HepG2 (cell line): ENCODE measurements around the gene EVA1A. TPM values are rescaled to one million over a fixed set of nuclear protein-coding genes. Genes with fewer than 3 reads are reported as not detected.

Experiments used
- DZIP1 ChIP-seq: sonication (generic); formaldehyde crosslinking; IDR thresholded peaks from 2 replicates; pipeline ENCODE4 v1.5.0; 2020; ENCODE audit warnings: mild to moderate bottlenecking, missing genetic modification reagents
- PRDM15 ChIP-seq: sonication (generic); formaldehyde crosslinking; IDR thresholded peaks from 2 replicates; pipeline ENCODE4 v1.4.0; 2020; ENCODE audit warnings: missing genetic modification reagents
- REXO4 ChIP-seq: sonication (generic); formaldehyde crosslinking; IDR thresholded peaks from 2 replicates; pipeline ENCODE4 v1.8.0; 2022; ENCODE audit warnings: missing genetic modification reagents, mild to moderate bottlenecking, borderline replicate concordance
- SYNCRIP ChIP-seq: fragments of 200-400 bp; formaldehyde crosslinking; IDR thresholded peaks from 2 replicates; pipeline ENCODE4 v1.6.1; 2018; ENCODE audit warnings: mild to moderate bottlenecking, low read depth, low read length; ENCODE audit not compliant: insufficient read depth
- ZBTB1 ChIP-seq: sonication (generic); formaldehyde crosslinking; IDR thresholded peaks from 2 replicates; pipeline ENCODE4 v1.4.0; 2020; ENCODE audit warnings: missing genetic modification reagents, borderline replicate concordance
- ZBTB34 ChIP-seq: sonication (generic); formaldehyde crosslinking; IDR thresholded peaks from 2 replicates; pipeline ENCODE4 v1.8.0; 2022; ENCODE audit warnings: mild to moderate bottlenecking, missing genetic modification reagents
- ZBTB40 ChIP-seq, 2 experiments: fragments of 450-650 bp in 1 of 2; sonication (generic) in 1 of 2; formaldehyde crosslinking in 1 of 2; IDR thresholded peaks; 2 replicates each; pipeline versions ENCODE4 v1.6.1 to v1.8.0; 2016 to 2022; ENCODE audit warnings: antibody characterized with exemption in 1 of 2, mild to moderate bottlenecking in 1 of 2, missing genetic modification reagents in 1 of 2
- ZNF24 ChIP-seq: fragments of 450-650 bp; IDR thresholded peaks from 2 replicates; pipeline ENCODE4 v1.6.1; 2017; ENCODE audit warnings: antibody characterized with exemption, mild to moderate bottlenecking
- polyA plus RNA-seq, 8 experiments: library from polyadenylated mRNA; depleted of rRNA in 3 of 8; stranded (reverse) in 7 of 8; unstranded in 1 of 8; fragments of >200 nt; fragmentation: Illumina TruSeq in 4 of 8; extraction: Trizol in 4 of 8; gene quantifications; 2 replicates each; pipeline versions ENCODE4 v1.2.1 to v1.2.3, GENCODE V29; 2011 to 2016; ENCODE audit warnings: low read depth in 4 of 8, missing spikeins in 1 of 8, mixed read lengths in 1 of 8; ENCODE audit not compliant: insufficient read depth in 1 of 8
- total RNA-seq, 5 experiments: library from RNA; depleted of rRNA; stranded (reverse); fragments of >200 nt; fragmentation: Illumina TruSeq; extraction: Trizol; gene quantifications; 2 replicates each; pipeline ENCODE4 v1.2.3, GENCODE V29; 2016; ENCODE audit warnings: low read depth in 1 of 5

Gene EVA1A
- total and polyA plus RNA-seq, 2 of the 13 experiments (the other 11 are each of a cell fraction or from before 2014, with no cell fraction given) = 57.5 to 57.8 TPM

- TF ChIP-seq ZBTB34 (peak; percentile 50; the same call in 1 of the 2 replicates), PRDM15 (CRISPR knock-in tag) (no peak), ZBTB40 (IDR thresholded peaks at IDR 0.05) (no peak), ZBTB40 (CRISPR knock-in tag; IDR thresholded peaks at IDR 0.05) (no peak), SYNCRIP (no peak), DZIP1 (CRISPR knock-in tag) (no peak), ZNF24 (peak; percentile 48; the same call in 1 of the 2 replicates), ZBTB1 (CRISPR knock-in tag) (no peak), REXO4 (CRISPR knock-in tag) (no peak)
Measured at GRCh38 chr2:75521225-75521872, 39.4 kb downstream of the EVA1A start (continued).
